ENCODE measurements around the gene GPR18.

DNA sequence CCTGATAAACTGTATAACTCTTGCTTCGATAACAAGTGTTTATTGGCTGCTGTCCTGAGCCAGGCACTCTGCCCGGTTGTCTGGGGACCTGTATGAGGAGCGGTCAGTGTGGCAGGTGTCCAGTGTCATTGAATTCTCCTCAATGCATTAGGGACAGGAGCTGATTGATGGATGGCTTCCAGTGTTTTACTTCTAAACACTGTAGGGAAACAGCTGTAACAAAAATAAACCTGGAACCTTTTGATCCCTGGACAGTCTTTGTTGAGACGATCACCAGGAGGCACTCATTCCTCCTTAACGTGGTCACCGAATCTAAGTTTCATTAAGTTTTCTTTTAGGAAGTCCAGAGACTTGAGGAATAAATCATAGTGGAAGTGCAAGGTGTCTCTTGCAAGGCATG is 39.6 kb downstream of the GPR18 start:
- TF ChIP-seq, protein P1, sequence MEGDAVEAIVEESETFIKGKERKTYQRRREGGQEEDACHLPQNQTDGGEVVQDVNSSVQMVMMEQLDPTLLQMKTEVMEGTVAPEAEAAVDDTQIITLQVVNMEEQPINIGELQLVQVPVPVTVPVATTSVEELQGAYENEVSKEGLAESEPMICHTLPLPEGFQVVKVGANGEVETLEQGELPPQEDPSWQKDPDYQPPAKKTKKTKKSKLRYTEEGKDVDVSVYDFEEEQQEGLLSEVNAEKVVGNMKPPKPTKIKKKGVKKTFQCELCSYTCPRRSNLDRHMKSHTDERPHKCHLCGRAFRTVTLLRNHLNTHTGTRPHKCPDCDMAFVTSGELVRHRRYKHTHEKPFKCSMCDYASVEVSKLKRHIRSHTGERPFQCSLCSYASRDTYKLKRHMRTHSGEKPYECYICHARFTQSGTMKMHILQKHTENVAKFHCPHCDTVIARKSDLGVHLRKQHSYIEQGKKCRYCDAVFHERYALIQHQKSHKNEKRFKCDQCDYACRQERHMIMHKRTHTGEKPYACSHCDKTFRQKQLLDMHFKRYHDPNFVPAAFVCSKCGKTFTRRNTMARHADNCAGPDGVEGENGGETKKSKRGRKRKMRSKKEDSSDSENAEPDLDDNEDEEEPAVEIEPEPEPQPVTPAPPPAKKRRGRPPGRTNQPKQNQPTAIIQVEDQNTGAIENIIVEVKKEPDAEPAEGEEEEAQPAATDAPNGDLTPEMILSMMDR (IDR thresholded peaks at IDR 0.05; ENCODE audit: insufficient read depth, low read depth, low read length), result no peak
- TF ChIP-seq EZH2 (IDR thresholded peaks at IDR 0.05; ENCODE audit: insufficient read depth, low read length), result no peak

Data from astrocyte (in vitro differentiated cells and primary cell).